Gastroesophageal sphincter (tissue), 4 donors: ENCODE data around the gene COL6A1. TPM values are rescaled to one million over a fixed set of nuclear protein-coding genes. Genes with fewer than 3 reads are reported as not detected.
A peak's percentile ranks its signal among the peaks of the same experiment; 100 is the strongest.

ENCODE experiments used
- ATAC-seq: fragments of 150-250 bp; one replicate; pipeline ENCODE4 v1.9.1; 2016; ENCODE audit warnings: mild to moderate bottlenecking, moderate library complexity
- H3K27ac ChIP-seq, 4 donors: fragments of 200-600 bp; sonication (generic) in 3 of 4; 1 replicate in 3 of 4; 2 replicates in 1 of 4; pipeline ENCODE4 v1.5.1; 2016 to 2019
- H3K27me3 ChIP-seq: fragments of 200-600 bp; sonication (generic); one replicate; pipeline ENCODE4 v1.5.1; 2019
- H3K36me3 ChIP-seq, 2 donors: fragments of 200-600 bp; sonication (generic); one replicate each; pipeline ENCODE4 v1.5.1; 2019; ENCODE audit warnings: control low read depth in 1 of 2
- H3K4me1 ChIP-seq, 3 donors: fragments of 200-600 bp; sonication (generic); 1 replicate in 2 of 3; 2 replicates in 1 of 3; pipeline ENCODE4 v1.5.1; 2016 to 2019; ENCODE audit warnings: control low read depth in 2 of 3
- H3K4me3 ChIP-seq, 2 donors: fragments of 200-600 bp; sonication (generic); one replicate each; pipeline ENCODE4 v1.5.1; 2019; ENCODE audit warnings: mild to moderate bottlenecking in 1 of 2, moderate library complexity in 1 of 2
- H3K9me3 ChIP-seq, 3 donors: fragments of 200-600 bp; sonication (generic); one replicate each; pipeline ENCODE4 v1.5.1; 2017 to 2019; ENCODE audit warnings: control low read depth in 2 of 3
- EP300 ChIP-seq: sonication (generic); formaldehyde crosslinking; IDR thresholded peaks from one replicate; pipeline ENCODE4 v1.6.1; 2017; ENCODE audit warnings: antibody characterized with exemption, mild to moderate bottlenecking
- POLR2A ChIP-seq, 2 donors: fragments of 450-650 bp; IDR thresholded peaks; one replicate each; pipeline ENCODE4 v1.6.1; 2017; ENCODE audit warnings: antibody characterized with exemption in 2 of 2, mild to moderate bottlenecking in 2 of 2, moderate library complexity in 1 of 2
- POLR2AphosphoS5 ChIP-seq: sonication (generic); formaldehyde crosslinking; IDR thresholded peaks from one replicate; pipeline ENCODE4 v1.6.1; 2017; ENCODE audit warnings: antibody characterized with exemption
- whole genome bisulfite sequencing, 2 donors: methylation state at CpG; one replicate each; pipeline ENCODE4 v1.1.5; 2018; ENCODE audit warnings: low coverage in 1 of 2; 5-methylcytosine and 5-hydroxymethylcytosine counted together
- total RNA-seq, 4 donors: library from RNA; depleted of rRNA; stranded (reverse); fragments of >200 nt; gene quantifications; one replicate each; pipeline ENCODE4 v1.1.0, GENCODE V29; 2016
- TF ChIP-seq, protein P1 (sequence below), 4 experiments: fragments of 200-600 bp in 2 of 4; fragments of 450-650 bp in 2 of 4; sonication (generic) in 1 of 4; IDR thresholded peaks; one replicate each; pipeline ENCODE4 v1.5.1; 2017 to 2019; ENCODE audit warnings: antibody characterized with exemption in 4 of 4, mild to moderate bottlenecking in 2 of 4, moderate library complexity in 2 of 4

Gene COL6A1
- total RNA-seq, 4 donors from 2014 or later: 477 to 1,231 (median 878) TPM

DNA sequence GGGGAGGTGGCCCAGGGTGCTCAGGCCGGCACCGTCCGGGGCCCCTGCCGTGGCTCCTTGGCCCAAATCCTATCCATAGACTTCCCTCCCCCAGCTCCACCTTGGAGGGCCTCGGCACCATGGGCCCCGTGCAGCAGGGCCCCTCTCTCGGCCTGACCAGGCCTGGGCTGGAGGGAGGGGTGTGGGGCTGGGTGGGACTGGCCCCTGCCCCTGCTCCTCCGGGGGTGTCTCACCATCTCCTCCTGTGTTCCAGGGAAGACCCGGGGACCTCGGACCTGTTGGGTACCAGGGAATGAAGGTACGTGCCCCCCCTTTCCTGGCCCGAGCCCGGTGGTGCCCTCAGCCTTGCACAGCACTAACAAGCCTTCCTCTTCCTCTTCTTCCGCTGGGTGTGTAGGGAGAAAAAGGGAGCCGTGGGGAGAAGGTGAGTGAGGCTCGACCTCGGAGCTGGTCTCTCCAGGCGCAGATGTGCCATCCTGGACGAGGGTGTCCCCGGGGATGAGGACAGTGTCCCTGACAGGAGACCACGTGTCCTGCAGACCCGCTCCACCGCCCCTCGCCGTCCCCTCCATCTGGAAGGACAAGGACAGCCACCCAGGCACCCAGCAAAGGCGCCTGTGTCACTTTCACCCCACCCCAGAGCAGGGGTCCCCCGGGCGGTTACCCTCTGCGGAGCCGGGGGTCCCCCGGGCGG, 7.9 kb downstream of the COL6A1 start:
- ATAC-seq: no peak
- H3K27ac ChIP-seq: peak overlapping the region in 3 of 4 donors; percentile 79 to 81 (median 80)
- H3K4me3 ChIP-seq: no peak overlapping the region
- TF ChIP-seq POLR2AphosphoS5 (no peak), POLR2A (IDR thresholded peaks at IDR 0.05) (no peak), EP300 (no peak)
- TF ChIP-seq, protein P1, sequence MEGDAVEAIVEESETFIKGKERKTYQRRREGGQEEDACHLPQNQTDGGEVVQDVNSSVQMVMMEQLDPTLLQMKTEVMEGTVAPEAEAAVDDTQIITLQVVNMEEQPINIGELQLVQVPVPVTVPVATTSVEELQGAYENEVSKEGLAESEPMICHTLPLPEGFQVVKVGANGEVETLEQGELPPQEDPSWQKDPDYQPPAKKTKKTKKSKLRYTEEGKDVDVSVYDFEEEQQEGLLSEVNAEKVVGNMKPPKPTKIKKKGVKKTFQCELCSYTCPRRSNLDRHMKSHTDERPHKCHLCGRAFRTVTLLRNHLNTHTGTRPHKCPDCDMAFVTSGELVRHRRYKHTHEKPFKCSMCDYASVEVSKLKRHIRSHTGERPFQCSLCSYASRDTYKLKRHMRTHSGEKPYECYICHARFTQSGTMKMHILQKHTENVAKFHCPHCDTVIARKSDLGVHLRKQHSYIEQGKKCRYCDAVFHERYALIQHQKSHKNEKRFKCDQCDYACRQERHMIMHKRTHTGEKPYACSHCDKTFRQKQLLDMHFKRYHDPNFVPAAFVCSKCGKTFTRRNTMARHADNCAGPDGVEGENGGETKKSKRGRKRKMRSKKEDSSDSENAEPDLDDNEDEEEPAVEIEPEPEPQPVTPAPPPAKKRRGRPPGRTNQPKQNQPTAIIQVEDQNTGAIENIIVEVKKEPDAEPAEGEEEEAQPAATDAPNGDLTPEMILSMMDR (IDR thresholded peaks at IDR 0.05): no peak
- no CpG with 5 or more reads among the region's 32 CpGs for WGBS, 2 donors
- H3K27me3 ChIP-seq: no peaks in the 10 kb centered on the region
- no peaks in the 10 kb centered on the region for H3K9me3 ChIP-seq
- H3K4me1 ChIP-seq: peaks cover 0 to 93% (median 53%) of the 10 kb centered on the region in 3 donors
- peaks cover 0 to 93% of the 10 kb centered on the region in 2 donors for H3K36me3 ChIP-seq

DNA sequence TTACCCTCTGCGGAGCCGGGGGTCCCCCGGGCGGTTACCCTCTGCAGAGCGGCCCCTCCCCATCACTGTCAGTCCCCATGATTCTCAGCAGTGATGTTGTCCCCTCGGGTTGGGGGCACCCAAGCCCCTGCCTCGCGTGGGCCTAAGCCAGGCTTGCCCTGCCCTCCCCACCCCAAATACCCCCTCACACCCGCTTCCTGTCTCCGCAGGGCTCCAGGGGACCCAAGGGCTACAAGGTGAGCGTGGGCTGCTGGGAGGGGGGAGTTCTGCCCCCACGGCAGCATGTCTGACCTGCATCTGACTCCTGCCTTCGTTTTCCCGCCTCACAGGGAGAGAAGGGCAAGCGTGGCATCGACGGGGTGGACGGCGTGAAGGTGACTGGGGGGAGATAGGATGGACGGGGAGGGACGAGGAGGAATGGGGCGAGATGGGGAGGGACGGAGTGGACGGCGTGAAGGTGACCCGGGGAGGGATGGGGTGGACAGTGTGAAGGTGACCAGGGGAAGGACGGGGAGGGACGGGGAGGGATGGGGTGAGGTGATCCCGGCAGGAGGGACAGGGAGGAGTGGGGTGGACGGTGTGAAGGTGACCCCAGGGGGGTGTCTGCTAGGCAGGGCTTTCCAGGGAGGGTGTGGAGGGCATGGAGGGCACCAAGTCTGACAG, 8.6 kb downstream of the COL6A1 start:
- Histone ChIP-seq H3K4me1 (peaks cover 0 to 93% (median 51%) of the 10 kb centered on the region in 3 donors), H3K9me3 (no peaks in the 10 kb centered on the region), H3K36me3 (peaks cover 0 to 94% of the 10 kb centered on the region in 2 donors), H3K4me3 (no peak overlapping the region), H3K27me3 (no peaks in the 10 kb centered on the region), H3K27ac (peak overlapping the region in 3 of 4 donors; percentile 79 to 81 (median 80))
- no peak for ATAC-seq
- WGBS, 2 donors: 55 to 85% methylated on average over 5 to 11 of the region's 30 CpGs
- TF ChIP-seq POLR2A (IDR thresholded peaks at IDR 0.05) (no peak), POLR2AphosphoS5 (no peak), EP300 (no peak)
- TF ChIP-seq, protein P1 (IDR thresholded peaks at IDR 0.05): no peak

DNA sequence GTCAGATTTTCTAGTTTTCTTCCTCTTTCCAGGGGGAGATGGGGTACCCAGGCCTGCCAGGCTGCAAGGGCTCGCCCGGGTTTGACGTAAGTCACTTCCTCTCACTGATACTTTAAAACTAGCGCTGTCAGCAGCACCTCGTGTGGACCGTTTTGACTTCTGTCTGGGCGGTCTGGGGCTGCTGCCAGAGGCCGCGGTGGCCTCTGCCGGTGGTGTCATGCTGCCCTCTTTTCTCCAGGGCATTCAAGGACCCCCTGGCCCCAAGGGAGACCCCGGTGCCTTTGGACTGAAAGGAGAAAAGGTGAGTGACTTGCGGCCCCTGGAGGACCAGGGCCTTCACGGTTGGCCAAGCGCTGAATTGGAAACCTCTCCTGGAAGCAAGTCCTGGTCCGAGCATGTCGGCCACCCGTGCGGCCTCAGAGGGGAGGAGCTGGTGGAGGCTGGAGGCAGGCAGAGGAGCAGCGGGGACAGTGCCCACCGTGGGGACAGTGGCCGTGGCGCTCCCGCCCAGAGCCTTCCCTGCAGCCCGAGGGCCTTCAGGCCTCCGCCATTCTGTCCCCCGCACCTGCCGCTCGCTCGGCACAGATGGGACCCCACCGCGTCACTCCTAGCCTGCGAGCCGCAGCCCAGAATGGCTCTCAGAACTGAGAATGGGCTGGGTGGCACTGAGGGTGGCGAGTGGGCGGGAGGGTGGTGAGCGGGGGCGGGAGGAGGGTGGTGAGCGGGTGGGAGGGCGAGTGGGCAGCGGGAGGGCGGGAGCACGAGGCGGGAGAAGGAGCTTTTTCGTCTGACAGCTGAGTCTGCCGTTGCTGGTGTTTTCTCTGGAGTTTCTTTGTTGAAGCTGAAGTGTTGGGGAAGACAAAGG, 9.4 kb downstream of the COL6A1 start:
- peaks cover 0 to 94% of the 10 kb centered on the region in 2 donors for H3K36me3 ChIP-seq
- no peak for ATAC-seq

DNA sequence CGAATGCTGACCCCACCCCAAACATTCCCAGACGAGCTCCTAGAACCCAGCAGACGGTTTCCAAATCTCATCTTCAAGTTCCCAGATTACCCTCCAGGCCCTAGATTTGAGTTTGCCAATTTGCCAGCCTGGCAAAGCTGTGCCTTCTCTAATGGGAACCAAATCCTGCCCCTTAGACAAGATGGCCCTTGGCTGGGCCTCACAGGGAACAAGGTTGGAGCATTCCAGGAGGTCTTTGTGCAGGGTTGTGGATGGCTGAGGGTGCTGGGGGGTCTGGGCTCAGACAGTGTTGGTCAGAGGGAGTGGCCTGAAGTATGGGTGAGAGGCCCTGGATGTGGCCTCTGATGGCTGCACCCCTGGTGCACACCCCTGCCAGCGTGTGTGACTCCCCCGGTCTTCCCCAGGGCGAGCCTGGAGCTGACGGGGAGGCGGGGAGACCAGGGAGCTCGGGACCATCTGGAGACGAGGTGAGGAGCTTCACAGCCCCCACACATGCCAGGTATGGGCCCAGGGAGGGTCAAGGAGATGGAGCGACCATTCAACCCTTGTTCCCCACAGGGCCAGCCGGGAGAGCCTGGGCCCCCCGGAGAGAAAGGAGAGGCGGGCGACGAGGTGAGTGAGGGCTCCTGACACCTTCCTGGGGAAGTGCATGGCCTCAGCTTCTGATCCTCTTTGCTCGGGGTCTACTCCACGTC, 10.2 kb downstream of the COL6A1 start:
- H3K36me3 ChIP-seq: peaks cover 0 to 94% of the 10 kb centered on the region in 2 donors
- H3K27ac ChIP-seq: peak overlapping the region in 3 of 4 donors; percentile 79 to 81 (median 80)
- 70% methylated on average over 3 of the region's 18 CpGs; no CpG with 5 or more reads in 1 of the 2 donors for WGBS, 2 donors
- H3K9me3 ChIP-seq: no peaks in the 10 kb centered on the region
- no peak overlapping the region for H3K4me3 ChIP-seq
- H3K27me3 ChIP-seq: no peaks in the 10 kb centered on the region
- H3K4me1 ChIP-seq: peaks cover 0 to 93% (median 38%) of the 10 kb centered on the region in 3 donors
- ATAC-seq: no peak
- TF ChIP-seq POLR2A (IDR thresholded peaks at IDR 0.05): no peak
- TF ChIP-seq POLR2AphosphoS5: no peak
- TF ChIP-seq, protein P1 (IDR thresholded peaks at IDR 0.05): no peak
- TF ChIP-seq EP300: no peak

More for the DNA sequence above, 9.4 kb downstream of the COL6A1 start:
- WGBS, 2 donors: 75% methylated on average over 12 of the region's 45 CpGs; no CpG with 5 or more reads in 1 of the 2 donors
- Histone ChIP-seq H3K27ac (peak overlapping the region in 3 of 4 donors; percentile 79 to 81 (median 80)), H3K9me3 (no peaks in the 10 kb centered on the region), H3K4me3 (no peak overlapping the region), H3K4me1 (peaks cover 0 to 93% (median 45%) of the 10 kb centered on the region in 3 donors), H3K27me3 (no peaks in the 10 kb centered on the region)
- TF ChIP-seq, protein P1 (IDR thresholded peaks at IDR 0.05): no peak
- TF ChIP-seq POLR2A (IDR thresholded peaks at IDR 0.05) (no peak), EP300 (no peak), POLR2AphosphoS5 (no peak)
